Astrocyte of the spinal cord (primary cell): ENCODE measurements around the gene HSF2BP.

Experiments
- DNase-seq: peaks from one replicate; pipeline ENCODE4 v3.0.0; 2011; ENCODE audit warnings: low read depth, low spot score
- H3K4me3 ChIP-seq: 2 replicates; pipeline ENCODE4 v1.5.1; 2011; ENCODE audit warnings: low read depth, mild to moderate bottlenecking, low read length, moderate library complexity
- in situ Hi-C: cut with HindIII; loops from 2 replicates; pipeline ENCODE4 v1.10.0; 2017; ENCODE audit warnings: low sequenced_read_pairs
- TF ChIP-seq, protein P1 (sequence below): IDR thresholded peaks from 2 replicates; pipeline ENCODE4 v1.5.1; 2012; ENCODE audit warnings: low read depth, mild to moderate bottlenecking, low read length, inconsistent platforms

Gene HSF2BP

DNA sequence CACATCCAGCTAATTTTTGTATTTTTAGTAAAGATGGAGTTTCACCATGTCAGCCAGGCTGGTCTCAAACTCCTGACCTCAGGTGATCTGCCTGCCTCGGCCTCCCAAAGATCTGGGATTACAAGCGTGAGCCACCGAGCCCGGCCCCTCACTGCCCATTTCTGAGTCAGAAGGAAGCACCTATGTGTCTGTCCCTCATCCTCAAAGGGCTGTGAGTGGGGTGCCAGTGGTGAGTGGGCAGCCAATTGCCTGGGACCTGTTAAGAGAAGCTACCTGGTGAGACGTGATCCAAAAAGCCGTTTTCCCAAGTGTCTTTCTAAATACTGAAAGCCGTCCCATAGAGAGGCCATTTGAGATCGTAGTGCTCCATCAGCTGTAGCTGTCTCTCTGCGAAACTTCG, 32.5 kb upstream of the HSF2BP start:
- TF ChIP-seq, protein P1, sequence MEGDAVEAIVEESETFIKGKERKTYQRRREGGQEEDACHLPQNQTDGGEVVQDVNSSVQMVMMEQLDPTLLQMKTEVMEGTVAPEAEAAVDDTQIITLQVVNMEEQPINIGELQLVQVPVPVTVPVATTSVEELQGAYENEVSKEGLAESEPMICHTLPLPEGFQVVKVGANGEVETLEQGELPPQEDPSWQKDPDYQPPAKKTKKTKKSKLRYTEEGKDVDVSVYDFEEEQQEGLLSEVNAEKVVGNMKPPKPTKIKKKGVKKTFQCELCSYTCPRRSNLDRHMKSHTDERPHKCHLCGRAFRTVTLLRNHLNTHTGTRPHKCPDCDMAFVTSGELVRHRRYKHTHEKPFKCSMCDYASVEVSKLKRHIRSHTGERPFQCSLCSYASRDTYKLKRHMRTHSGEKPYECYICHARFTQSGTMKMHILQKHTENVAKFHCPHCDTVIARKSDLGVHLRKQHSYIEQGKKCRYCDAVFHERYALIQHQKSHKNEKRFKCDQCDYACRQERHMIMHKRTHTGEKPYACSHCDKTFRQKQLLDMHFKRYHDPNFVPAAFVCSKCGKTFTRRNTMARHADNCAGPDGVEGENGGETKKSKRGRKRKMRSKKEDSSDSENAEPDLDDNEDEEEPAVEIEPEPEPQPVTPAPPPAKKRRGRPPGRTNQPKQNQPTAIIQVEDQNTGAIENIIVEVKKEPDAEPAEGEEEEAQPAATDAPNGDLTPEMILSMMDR = no peak
- no peak overlapping the region for H3K4me3 ChIP-seq
- DNase-seq = no peak
- in situ Hi-C loops = no loop called here

DNA sequence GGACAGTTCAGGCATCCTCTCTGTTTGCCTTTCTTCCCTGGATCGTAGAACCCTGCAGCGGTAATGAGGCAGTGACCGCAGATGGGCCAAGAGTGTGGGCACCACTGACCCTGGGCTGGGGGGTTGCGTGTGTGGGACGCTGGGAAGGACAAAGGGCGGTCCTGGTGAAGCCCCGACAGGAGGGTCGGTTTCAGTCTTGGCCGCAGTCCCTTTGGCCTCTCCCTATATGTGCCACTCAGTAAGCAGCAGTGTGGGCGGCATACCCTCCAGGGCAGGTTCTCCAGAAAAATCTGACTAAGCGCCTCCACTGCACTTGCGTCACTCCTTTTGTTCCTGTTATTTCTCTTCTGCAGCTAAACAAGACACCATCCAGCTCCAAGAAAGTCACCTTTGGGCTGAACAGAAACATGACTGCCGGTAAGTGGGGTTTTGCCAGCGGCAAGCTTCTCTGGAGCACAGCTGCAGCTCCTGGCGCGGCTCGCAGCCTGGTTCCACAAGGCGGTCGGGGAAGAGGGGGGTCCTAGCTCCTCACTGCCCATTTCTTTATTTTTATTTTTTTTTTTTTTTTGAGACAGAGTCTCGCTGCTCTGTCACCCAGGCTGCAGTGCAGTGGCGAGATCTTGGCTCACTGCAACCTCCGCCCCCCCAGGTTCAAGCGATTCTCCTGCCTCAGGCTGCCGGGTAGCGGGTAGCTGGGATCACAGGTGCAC, 32.0 kb upstream of the HSF2BP start:
- in situ Hi-C loops = no loop called here
- TF ChIP-seq, protein P1 = no peak
- H3K4me3 ChIP-seq = no peak overlapping the region
- DNase-seq = no peak

DNA sequence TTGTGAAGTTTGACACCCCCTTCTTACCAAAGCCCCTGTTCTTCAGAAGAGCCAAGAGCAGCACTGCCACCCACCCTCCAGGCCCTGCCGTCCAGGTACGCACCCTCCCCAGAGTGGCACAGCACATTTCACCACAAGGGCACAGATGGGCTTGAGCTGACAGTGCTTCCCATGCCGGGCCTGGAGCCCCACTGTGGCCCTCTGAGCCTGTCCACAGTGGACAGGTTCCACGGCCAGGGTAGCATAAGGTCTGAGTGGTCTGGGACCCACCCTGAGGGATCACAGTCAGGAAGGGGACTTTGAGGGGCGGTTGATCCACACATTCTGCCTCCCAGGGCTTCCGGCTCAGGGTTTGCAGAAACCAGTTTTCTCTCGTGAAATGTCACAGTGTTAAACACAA, 31.1 kb upstream of the HSF2BP start:
- no peak overlapping the region for H3K4me3 ChIP-seq
- DNase-seq = no peak
- TF ChIP-seq, protein P1 = no peak
- in situ Hi-C loops = no loop called here

GRCh38 chr21:43689556-43690337, 30.5 kb upstream of the HSF2BP start:
- no peak for DNase-seq
- TF ChIP-seq, protein P1 = no peak
- in situ Hi-C loops = no loop called here

DNA sequence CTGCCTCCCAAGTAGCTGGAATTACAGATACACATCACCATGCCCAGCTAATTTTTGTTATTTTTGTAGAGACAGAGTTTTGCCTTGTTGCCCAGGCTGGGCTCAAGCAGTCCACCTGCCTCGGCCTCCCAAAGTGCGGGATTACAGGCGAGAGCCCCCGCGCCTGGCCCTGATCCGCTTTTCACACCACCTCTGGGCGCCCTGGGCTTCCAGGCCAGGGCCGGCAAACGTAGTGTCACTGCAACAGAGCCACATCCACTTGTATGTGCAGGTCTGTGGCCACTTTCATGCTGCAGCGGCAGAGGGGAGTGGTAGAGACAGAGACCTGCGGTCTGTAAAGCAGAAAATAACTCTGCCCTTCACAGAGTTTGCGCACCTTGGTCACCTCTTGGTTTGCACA, 29.6 kb upstream of the HSF2BP start:
- TF ChIP-seq, protein P1 = no peak
- H3K4me3 ChIP-seq = no peak overlapping the region
- in situ Hi-C loops = no loop called here
- DNase-seq = no peak

More at GRCh38 chr21:43689556-43690337, 30.5 kb upstream of the HSF2BP start:
- no peak overlapping the region for H3K4me3 ChIP-seq

- TF ChIP-seq, protein P1 = no peak
- in situ Hi-C loops = no loop called here
- no peak overlapping the region for H3K4me3 ChIP-seq
- no peak for DNase-seq
Observed at GRCh38 chr21:43687566-43688399, 28.5 kb upstream of the HSF2BP start.
